IPS-20b (cell line): ENCODE results near the gene RAB11A.

Experiments used
- H3K27ac ChIP-seq: one replicate; pipeline ENCODE4 v1.5.1; 2013; ENCODE audit warnings: low read length
- H3K27me3 ChIP-seq: 2 replicates; pipeline ENCODE4 v1.6.1; 2013; ENCODE audit warnings: mild to moderate bottlenecking, low read length, inconsistent platforms; ENCODE audit not compliant: insufficient read depth
- H3K36me3 ChIP-seq: 2 replicates; pipeline ENCODE4 v1.6.1; 2013; ENCODE audit warnings: low read depth, mild to moderate bottlenecking, inconsistent platforms, low read length, moderate library complexity; ENCODE audit not compliant: insufficient read depth
- H3K4me1 ChIP-seq: 2 replicates; pipeline ENCODE4 v1.6.1; 2013; ENCODE audit warnings: mild to moderate bottlenecking, control low read depth, inconsistent platforms, low read length, moderate library complexity; ENCODE audit not compliant: insufficient read depth
- H3K4me3 ChIP-seq: 2 replicates; pipeline ENCODE4 v1.5.1; 2013; ENCODE audit warnings: mild to moderate bottlenecking, low read length, inconsistent platforms
- H3K9ac ChIP-seq: 2 replicates; pipeline ENCODE4 v1.6.1; 2013; ENCODE audit warnings: low read depth, mild to moderate bottlenecking, inconsistent platforms, low read length, moderate library complexity
- H3K9me3 ChIP-seq: 2 replicates; pipeline ENCODE4 v1.6.1; 2013; ENCODE audit warnings: mild to moderate bottlenecking, low read depth, low read length, inconsistent platforms; ENCODE audit not compliant: insufficient read depth

RAB11A gene

DNA sequence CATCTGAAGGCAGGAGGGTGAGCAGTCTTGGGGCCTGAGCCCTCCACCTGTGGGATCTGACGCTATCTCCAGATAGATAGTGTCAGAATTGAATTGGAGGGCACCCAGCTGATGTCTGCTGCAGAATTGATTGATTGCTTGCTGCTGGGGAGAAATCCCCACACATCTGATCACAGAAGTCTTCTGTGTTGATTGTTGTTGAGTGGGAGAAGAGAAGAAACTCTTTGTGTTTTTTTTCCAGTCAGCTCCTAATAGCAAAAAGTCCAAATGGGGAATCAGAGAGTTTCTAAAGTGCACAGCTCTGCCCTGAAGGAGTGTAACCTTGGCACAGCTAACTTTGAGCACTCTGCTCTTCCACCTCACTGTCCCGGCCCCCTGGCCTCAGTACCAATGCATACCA is 66.1 kb downstream of the RAB11A start:
- Histone ChIP-seq H3K4me1 (no peaks in the 10 kb centered on the region), H3K27ac (no peak overlapping the region), H3K9me3 (no peaks in the 10 kb centered on the region), H3K36me3 (no peaks in the 10 kb centered on the region), H3K9ac (no peak overlapping the region), H3K4me3 (no peak overlapping the region), H3K27me3 (no peaks in the 10 kb centered on the region)

DNA sequence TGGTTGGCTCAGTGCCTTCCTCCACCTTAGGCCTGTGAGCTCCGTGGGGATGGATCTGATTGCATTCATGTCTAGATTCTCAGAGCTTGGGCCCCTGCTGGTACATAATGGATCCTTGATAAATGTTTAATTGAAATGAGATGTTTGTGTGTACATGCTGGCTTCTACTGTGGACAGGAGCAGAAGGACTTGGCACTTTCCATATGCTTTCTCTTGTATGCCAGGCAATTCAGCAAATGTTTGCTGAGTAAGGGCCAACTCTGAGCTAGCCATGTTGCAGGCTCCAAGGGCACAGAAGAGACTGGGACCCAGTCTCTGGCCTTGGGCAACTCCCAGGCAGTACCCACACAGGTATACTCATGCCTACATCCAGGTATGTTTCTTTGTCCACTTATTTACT is 67.0 kb downstream of the RAB11A start:
- no peaks in the 10 kb centered on the region for H3K4me1 ChIP-seq
- no peak overlapping the region for H3K27ac ChIP-seq
- no peak overlapping the region for H3K9ac ChIP-seq
- no peak overlapping the region for H3K4me3 ChIP-seq
- no peaks in the 10 kb centered on the region for H3K27me3 ChIP-seq
- H3K36me3 ChIP-seq: no peaks in the 10 kb centered on the region
- H3K9me3 ChIP-seq: no peaks in the 10 kb centered on the region

DNA sequence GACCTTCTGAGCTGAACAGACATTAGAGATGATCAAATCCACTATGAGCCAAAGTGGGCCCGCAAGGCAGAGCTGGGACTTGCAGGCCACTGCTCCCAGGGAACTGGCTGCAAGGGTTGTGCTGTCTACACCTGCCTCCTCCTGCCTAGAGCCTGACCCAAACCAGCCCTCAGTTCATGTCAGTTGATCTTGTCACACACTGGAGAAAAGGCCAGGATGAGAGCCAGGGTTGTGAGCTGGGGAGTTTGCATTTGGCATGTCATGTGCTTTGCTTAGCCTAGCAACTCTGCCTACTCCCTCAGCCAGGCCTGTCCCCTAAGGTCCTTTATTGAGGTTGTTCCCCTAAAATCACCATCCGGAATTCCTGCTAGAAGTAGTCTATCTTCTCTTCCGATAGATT is 67.8 kb downstream of the RAB11A start:
- Histone ChIP-seq H3K36me3 (no peaks in the 10 kb centered on the region), H3K4me1 (no peaks in the 10 kb centered on the region), H3K27ac (no peak overlapping the region), H3K9ac (no peak overlapping the region), H3K9me3 (no peaks in the 10 kb centered on the region), H3K4me3 (no peak overlapping the region), H3K27me3 (no peaks in the 10 kb centered on the region)

DNA sequence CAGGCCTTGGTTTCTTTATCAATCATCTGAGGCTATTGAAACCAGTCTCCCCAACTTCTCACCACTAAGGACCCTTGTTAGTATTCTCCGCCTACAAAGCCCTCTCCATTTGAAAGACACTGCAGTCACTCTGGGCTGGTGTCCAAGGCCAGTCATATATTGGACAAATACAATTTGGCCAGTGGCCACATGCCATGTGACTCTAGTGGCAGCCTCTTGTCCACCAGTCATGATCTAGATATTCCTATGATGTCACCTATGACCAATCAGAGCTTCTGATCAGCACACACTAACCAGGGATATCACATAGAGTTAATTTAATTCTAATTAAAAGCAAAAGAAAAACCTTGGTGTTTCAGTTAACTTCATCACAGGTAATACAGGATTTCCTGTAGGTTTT is 68.2 kb downstream of the RAB11A start:
- Histone ChIP-seq H3K36me3 (no peaks in the 10 kb centered on the region), H3K9ac (no peak overlapping the region), H3K4me1 (no peaks in the 10 kb centered on the region), H3K4me3 (no peak overlapping the region), H3K9me3 (no peaks in the 10 kb centered on the region), H3K27ac (no peak overlapping the region), H3K27me3 (no peaks in the 10 kb centered on the region)

DNA sequence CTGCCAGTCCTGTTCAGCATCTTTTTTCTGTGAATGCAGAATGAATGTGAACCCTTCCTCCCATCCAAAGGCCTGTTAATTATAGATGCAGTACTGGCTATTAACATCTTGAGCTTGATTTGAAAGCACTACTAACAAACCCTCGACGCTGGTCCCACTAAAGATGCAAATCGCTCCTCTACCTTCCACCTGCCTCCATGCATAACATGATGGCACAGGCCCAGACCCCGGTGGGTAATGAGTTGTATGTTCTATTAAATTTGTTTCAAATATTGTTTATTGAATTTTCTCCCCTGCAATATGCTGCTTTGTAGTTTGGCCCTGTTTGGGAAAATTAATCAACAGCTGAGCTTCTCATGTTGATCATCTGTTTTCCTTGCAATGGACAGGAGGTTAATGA is 69.3 kb downstream of the RAB11A start:
- H3K4me3 ChIP-seq: no peak overlapping the region
- H3K9ac ChIP-seq: no peak overlapping the region
- no peaks in the 10 kb centered on the region for H3K4me1 ChIP-seq
- no peaks in the 10 kb centered on the region for H3K36me3 ChIP-seq
- H3K9me3 ChIP-seq: no peaks in the 10 kb centered on the region
- no peaks in the 10 kb centered on the region for H3K27me3 ChIP-seq
- no peak overlapping the region for H3K27ac ChIP-seq

DNA sequence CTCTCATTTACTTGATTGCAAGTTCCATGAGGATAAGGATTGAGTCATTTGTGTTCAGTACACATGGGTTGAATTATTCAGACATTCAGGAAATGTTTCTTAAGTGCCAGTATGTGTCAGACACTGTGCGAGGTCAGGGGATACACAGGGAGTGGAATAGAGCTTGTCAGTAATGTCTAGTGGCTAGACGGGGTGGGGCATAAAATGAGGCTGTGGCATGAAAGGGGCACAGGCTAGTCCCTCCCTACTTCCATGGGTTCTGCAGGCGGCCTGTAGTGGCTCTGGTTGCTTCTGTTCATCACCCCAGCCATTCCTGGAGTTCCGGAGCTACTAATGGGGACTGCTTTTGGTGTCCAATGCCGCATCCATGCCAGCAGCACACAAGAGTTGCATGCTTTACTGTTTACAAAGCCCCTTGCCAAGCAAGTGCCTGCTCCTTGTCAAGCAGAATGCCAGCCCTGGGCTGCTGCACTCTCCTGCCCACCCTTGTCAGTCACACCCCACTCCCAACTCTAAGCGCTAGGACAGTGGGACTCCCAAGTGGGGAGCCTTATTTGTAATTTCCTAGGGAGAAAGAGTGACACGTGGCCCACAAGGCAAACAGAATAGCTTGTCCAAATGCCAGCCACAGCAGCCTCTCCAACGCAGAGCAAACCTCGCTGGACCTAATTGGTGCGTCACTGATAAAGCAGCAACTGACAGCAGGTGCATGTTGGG is 70.8 kb downstream of the RAB11A start:
- no peak overlapping the region for H3K9ac ChIP-seq
- H3K4me3 ChIP-seq: no peak overlapping the region
- H3K9me3 ChIP-seq: no peaks in the 10 kb centered on the region
- no peaks in the 10 kb centered on the region for H3K27me3 ChIP-seq
- H3K27ac ChIP-seq: no peak overlapping the region
- no peaks in the 10 kb centered on the region for H3K4me1 ChIP-seq
- no peaks in the 10 kb centered on the region for H3K36me3 ChIP-seq

DNA sequence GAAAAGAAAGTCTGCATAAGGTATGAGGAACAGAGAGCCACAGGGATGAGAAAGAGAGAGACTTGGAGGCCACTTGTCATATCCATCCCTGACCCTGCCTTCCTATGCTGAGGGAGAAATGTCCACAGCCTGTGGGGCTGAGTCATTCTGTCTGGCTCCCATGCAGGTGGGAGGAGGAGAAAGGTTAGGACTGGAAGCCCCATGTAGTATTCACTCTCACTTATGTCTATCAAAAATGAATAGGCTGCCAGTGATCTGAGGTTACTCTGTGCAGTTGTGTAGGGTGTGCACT is 71.3 kb downstream of the RAB11A start:
- H3K4me3 ChIP-seq: no peak overlapping the region
- H3K27me3 ChIP-seq: no peaks in the 10 kb centered on the region
- no peak overlapping the region for H3K27ac ChIP-seq
- no peak overlapping the region for H3K9ac ChIP-seq
- H3K9me3 ChIP-seq: no peaks in the 10 kb centered on the region
- no peaks in the 10 kb centered on the region for H3K36me3 ChIP-seq
- no peaks in the 10 kb centered on the region for H3K4me1 ChIP-seq
